Hepatocyte (in vitro differentiated cells): ENCODE measurements around the gene PPP3CA.

Experiments used
- CTCF ChIP-seq: fragments of 200-600 bp; sonication (generic); IDR thresholded peaks from 2 replicates; pipeline ENCODE4 v1.5.1; 2016; ENCODE audit warnings: antibody characterized with exemption, mild to moderate bottlenecking; ENCODE audit not compliant: poor library complexity
- EZH2 ChIP-seq: fragments of 200-600 bp; sonication (generic); IDR thresholded peaks from 2 replicates; pipeline ENCODE4 v1.6.1; 2016; ENCODE audit warnings: antibody characterized with exemption, mild to moderate bottlenecking, borderline replicate concordance
- EZH2phosphoT487 ChIP-seq: fragments of 200-600 bp; sonication (generic); IDR thresholded peaks from one replicate; pipeline ENCODE4 v1.6.1; 2018; ENCODE audit warnings: antibody characterized with exemption, mild to moderate bottlenecking, low read depth, moderate library complexity; ENCODE audit not compliant: unreplicated experiment, severe bottlenecking

GRCh38 chr4:101178731-101179130 is 168.6 kb downstream of the PPP3CA start:
- TF ChIP-seq EZH2, result no peak
- TF ChIP-seq CTCF, result no peak
- TF ChIP-seq EZH2phosphoT487, result no peak
